Endothelial cell of umbilical vein (primary cell): ENCODE results near the gene SCN4A. TPM values are rescaled to one million over a fixed set of nuclear protein-coding genes. Genes with fewer than 3 reads are reported as not detected.
A peak's percentile ranks its signal among the peaks of the same experiment; 100 is the strongest.

Experiments used
- Bru-seq: library from RNA; stranded (reverse); fragments of 400-500 nt; gene quantifications from one replicate; lab custom pipeline; 2021; lab: Mats Ljungman, UMichigan
- BruChase-seq, 2 experiments: library from RNA; stranded (reverse); fragments of 400-500 nt; gene quantifications; one replicate each; lab custom pipeline; 2021; lab: Mats Ljungman, UMichigan
- BruUV-seq: library from RNA; stranded (reverse); fragments of 400-500 nt; replicated peaks from 2 replicates; lab custom pipeline; 2021; lab: Mats Ljungman, UMichigan
- CTCF ChIA-PET: fragments of 300-600, 350-600 bp; sonication (Branson Sonifier 250); formaldehyde crosslinking; loops from one replicate; lab custom pipeline; 2021; ENCODE audit warnings: antibody characterized with exemption, inconsistent platforms; lab: Charles Lee
- POLR2A ChIA-PET: fragments of 300-600, 350-600 bp; sonication (Branson Sonifier 250); formaldehyde crosslinking; loops from one replicate; lab custom pipeline; 2021; ENCODE audit warnings: antibody characterized with exemption, inconsistent platforms; lab: Charles Lee
- DNase-seq: peaks from one replicate; pipeline ENCODE4 v3.0.0-alpha.2; 2011; ENCODE audit warnings: low read depth, low spot score
- FAIRE-seq: peaks from 2 replicates; lab custom pipeline; 2011; peaks lifted over from hg19 to GRCh38; lab: Jason Lieb, UNC
- H2AFZ ChIP-seq: 2 replicates; pipeline ENCODE4 v1.6.0; 2012; ENCODE audit warnings: low read depth, low read length, control low read depth, inconsistent platforms
- H3K27ac ChIP-seq: 2 replicates; pipeline ENCODE4 v1.5.1; 2011; ENCODE audit warnings: low read depth, mild to moderate bottlenecking, control low read depth, low read length, moderate library complexity; ENCODE audit not compliant: insufficient read depth
- H3K27me3 ChIP-seq, 2 experiments: 2 replicates each; pipeline versions ENCODE4 v1.6.0 to v1.6.1; 2011; ENCODE audit warnings: low read length in 2 of 2, mixed read lengths in 1 of 2; ENCODE audit not compliant: control insufficient read depth in 2 of 2, insufficient read depth in 2 of 2
- H3K36me3 ChIP-seq, 2 experiments: 2 replicates in 1 of 2; 3 replicates in 1 of 2; pipeline ENCODE4 v1.5.1; 2011; ENCODE audit warnings: low read length in 2 of 2, mild to moderate bottlenecking in 1 of 2, moderate library complexity in 1 of 2; ENCODE audit not compliant: control insufficient read depth in 2 of 2, insufficient read depth in 2 of 2; ENCODE audit errors: extremely low read depth in 1 of 2
- H3K4me1 ChIP-seq: 3 replicates; pipeline ENCODE4 v1.5.1; 2011; ENCODE audit warnings: mild to moderate bottlenecking, low read length; ENCODE audit not compliant: control insufficient read depth, insufficient read depth; ENCODE audit errors: extremely low read depth
- H3K4me2 ChIP-seq: 2 replicates; pipeline ENCODE4 v1.6.1; 2011; ENCODE audit warnings: low read length, control low read depth, mixed read lengths; ENCODE audit not compliant: insufficient read depth
- H3K4me3 ChIP-seq, 3 experiments: fragments of 200-600 bp in 1 of 3; sonication (generic), shearing (Covaris generic) in 1 of 3; replicated peaks in 1 of 3; 2 replicates each; pipeline ENCODE4 v1.5.1; 2011 to 2016; ENCODE audit warnings: control low read depth in 3 of 3, low read length in 3 of 3, mild to moderate bottlenecking in 2 of 3, inconsistent platforms in 1 of 3, low read depth in 1 of 3, moderate library complexity in 1 of 3; ENCODE audit not compliant: insufficient read depth in 1 of 3
- H3K79me2 ChIP-seq: 2 replicates; pipeline ENCODE4 v1.6.0; 2012; ENCODE audit warnings: low read length, inconsistent platforms; ENCODE audit not compliant: control insufficient read depth, insufficient read depth
- H3K9ac ChIP-seq: replicated peaks from 2 replicates; pipeline ENCODE3; 2011; ENCODE audit warnings: low read length, control low read depth; ENCODE audit not compliant: insufficient read depth; ENCODE audit errors: extremely low read depth
- H3K9me1 ChIP-seq: replicated peaks from 3 replicates; pipeline ENCODE4 v1.6.0; 2011; ENCODE audit warnings: mild to moderate bottlenecking, low read length; ENCODE audit not compliant: control insufficient read depth, insufficient read depth; ENCODE audit errors: extremely low read depth
- H3K9me3 ChIP-seq: replicated peaks from 2 replicates; pipeline ENCODE4 v1.5.1; 2012; ENCODE audit warnings: low read length, inconsistent platforms; ENCODE audit not compliant: control insufficient read depth, insufficient read depth
- H4K20me1 ChIP-seq: replicated peaks from 2 replicates; pipeline ENCODE3; 2011; ENCODE audit warnings: mild to moderate bottlenecking, low read length; ENCODE audit not compliant: control insufficient read depth, insufficient read depth; ENCODE audit errors: extremely low read depth
- FOS ChIP-seq: IDR thresholded peaks from 2 replicates; pipeline ENCODE4 v1.6.1; 2011; ENCODE audit warnings: mild to moderate bottlenecking, low read length, moderate library complexity, borderline replicate concordance; ENCODE audit not compliant: insufficient read depth
- JUN ChIP-seq: IDR thresholded peaks from 2 replicates; pipeline ENCODE4 v1.6.1; 2011; ENCODE audit warnings: borderline replicate concordance, low read depth; ENCODE audit not compliant: insufficient read length, insufficient read depth
- MYC ChIP-seq: IDR thresholded peaks from one replicate; pipeline ENCODE4 v1.6.1; 2011; ENCODE audit warnings: mild to moderate bottlenecking, low read depth, low read length
- POLR2A ChIP-seq: IDR thresholded peaks from 2 replicates; pipeline ENCODE4 v1.6.1; 2012; ENCODE audit warnings: low read depth, mild to moderate bottlenecking, control low read depth, low read length
- POLR2AphosphoS5 ChIP-seq: IDR thresholded peaks from 2 replicates; pipeline ENCODE4 v1.6.1; 2012; ENCODE audit warnings: low read depth, mild to moderate bottlenecking, control low read depth, low read length, moderate library complexity; ENCODE audit not compliant: insufficient read depth
- dilution Hi-C: fragments of 300-500 bp; cut with MboI; formaldehyde crosslinking; loops from one replicate; pipeline ENCODE4 v1.15.0; 2019; ENCODE audit warnings: low sequenced_read_pairs; ENCODE audit not compliant: extremely low pct_ligation_motif_present
- intact Hi-C: fragments of 100-400 bp; cut with micrococcal nuclease; formaldehyde crosslinking; loops from one replicate; pipeline ENCODE4 v1.10.0; 2022
- long read RNA-seq: library from polyadenylated mRNA; stranded (forward); transcript quantifications from one replicate; pipeline ENCODE4 v2.0.0, GENCODE V29; 2021
- polyA minus RNA-seq, 3 experiments: library from RNA; depleted of rRNA, polyadenylated mRNA; stranded (reverse); fragments of >200 nt; gene quantifications; 1 replicate in 1 of 3; 2 replicates in 2 of 3; pipeline ENCODE4 v1.2.3, GENCODE V29; 2011
- polyA plus RNA-seq, 4 experiments: library from polyadenylated mRNA; depleted of rRNA in 3 of 4; stranded (reverse) in 3 of 4; unstranded in 1 of 4; fragments of >200 nt; gene quantifications; 2 replicates each; pipeline versions ENCODE4 v1.2.1 to v1.2.3, GENCODE V29; 2011 to 2012; ENCODE audit warnings: missing spikeins in 1 of 4
- total RNA-seq: library from RNA; stranded (reverse); gene quantifications from 2 replicates; pipeline ENCODE4 v1.2.3, GENCODE V29; 2021

SCN4A gene
- 0.40 TPM in 1 of 2 replicates, not detected in the other for total RNA-seq
- polyA plus RNA-seq = 0.01 and 0.02 TPM in 2 replicates
- polyA plus RNA-seq (2011; cell fraction: cytosol; rRNA removed) = 0.06 and 0.11 TPM in 2 replicates
- 0.08 and 0.20 TPM in 2 replicates for polyA plus RNA-seq (2011; cell fraction: nucleus; rRNA removed)
- polyA plus RNA-seq (2012) = 0.04 and 0.13 TPM in 2 replicates
- 0.07 TPM in 1 of 2 replicates, not detected in the other for polyA minus RNA-seq
- 0.51 TPM for polyA minus RNA-seq (2011; cell fraction: cytosol; rRNA and poly(A)+ RNA removed)
- 0.10 TPM in 1 of 2 replicates, not detected in the other for polyA minus RNA-seq (2011; cell fraction: nucleus; rRNA and poly(A)+ RNA removed)
- percentile 7 among the genes with signal in this experiment for Bru-seq, nascent RNA
- BruChase-seq, experiment 1, labeled RNA remaining after a 6-hour chase = percentile 22 among the genes with signal in this experiment
- percentile 6 among the genes with signal in this experiment for BruChase-seq, experiment 2, labeled RNA remaining after a 2-hour chase
- long read RNA-seq = 0 reads

DNA sequence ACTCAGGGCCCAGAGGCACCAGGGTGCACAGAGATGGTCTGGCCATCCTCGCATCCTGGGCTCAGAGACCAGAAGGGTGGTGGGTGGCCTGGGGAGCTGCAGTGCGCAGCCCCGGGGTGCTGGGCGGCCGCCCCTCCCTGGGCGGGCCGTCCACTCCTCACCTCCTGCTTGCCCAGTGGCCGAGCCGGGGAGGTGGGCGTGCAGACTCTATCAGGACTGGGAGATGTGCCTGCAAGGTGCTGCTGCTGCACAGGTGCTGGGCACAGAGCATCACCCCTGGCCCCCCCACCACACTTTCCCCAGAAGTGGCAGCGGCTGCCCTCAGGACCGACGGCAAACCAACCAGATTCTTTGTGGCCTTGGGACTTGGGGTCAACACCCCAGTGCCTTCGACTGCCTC lies at the start of gene SCN4A:
SCN4A (minus strand) TSS at position 123 of the 400 bp plus-strand sequence; CDS start at position 46, 77 bp downstream.
- no TSS peak for BruUV-seq
- DNase-seq (no peak), FAIRE-seq (no peak)
- H3K9me3 ChIP-seq = no peaks in the 10 kb centered on the region
- no peaks in the 10 kb centered on the region for H4K20me1 ChIP-seq
- no peak within 1 kb of the TSS for H3K4me3 ChIP-seq
- H3K9ac ChIP-seq = no peak within 1 kb of the TSS
- POLR2A ChIA-PET = no interaction called here
- peaks cover 13% of the 10 kb centered on the region for H3K4me1 ChIP-seq
- dilution Hi-C loops (no loop called here), intact Hi-C loops (no loop called here)
- H2AFZ ChIP-seq = no peak within 1 kb of the TSS
- TF ChIP-seq MYC (no peak), FOS (no peak), POLR2AphosphoS5 (no peak), JUN (no peak), POLR2A (no peak)
- CTCF ChIA-PET = no interaction called here
- no peaks in the 10 kb centered on the region for H3K79me2 ChIP-seq
- H3K36me3 ChIP-seq = no peaks in the 10 kb centered on the region
- H3K4me2 ChIP-seq = no peak within 1 kb of the TSS
- H3K27ac ChIP-seq = no peak within 1 kb of the TSS
- H3K27me3 ChIP-seq = no peaks in the 10 kb centered on the region
- H3K9me1 ChIP-seq = no peaks in the 10 kb centered on the region
